K562 (cell line): Measurements from ENCODE around the gene POR. TPM values are rescaled to one million over a fixed set of nuclear protein-coding genes. Genes with fewer than 3 reads are reported as not detected.

Experiments
- ATF6 ChIP-seq: sonication (generic); formaldehyde crosslinking; IDR thresholded peaks from 2 replicates; pipeline ENCODE4 v1.4.0; 2020; ENCODE audit warnings: mild to moderate bottlenecking, missing genetic modification reagents
- DACH1 ChIP-seq: fragments of 450-650 bp; IDR thresholded peaks from 2 replicates; pipeline ENCODE4 v1.6.1; 2018; ENCODE audit not compliant: partially characterized antibody
- FOS ChIP-seq: IDR thresholded peaks from 3 replicates; pipeline ENCODE4 v1.6.1; 2011; ENCODE audit not compliant: insufficient read length; ENCODE audit errors: extremely low read depth
- GATAD2A ChIP-seq: fragments of 450-650 bp; IDR thresholded peaks from 2 replicates; pipeline ENCODE4 v1.6.1; 2017
- HDGF ChIP-seq: fragments of 450-650 bp; IDR thresholded peaks from 2 replicates; pipeline ENCODE4 v1.6.1; 2016
- KLF13 ChIP-seq: fragments of 450-650 bp; IDR thresholded peaks from 2 replicates; pipeline ENCODE4 v1.6.1; 2016; ENCODE audit warnings: missing genetic modification characterization, low read depth, mild to moderate bottlenecking, missing compliant biosample characterization, moderate library complexity, borderline replicate concordance
- LEF1 ChIP-seq: fragments of 450-650 bp; IDR thresholded peaks from 2 replicates; pipeline ENCODE4 v1.6.1; 2016; ENCODE audit warnings: mild to moderate bottlenecking
- MTA3 ChIP-seq: fragments of 450-650 bp; formaldehyde crosslinking; IDR thresholded peaks from 2 replicates; pipeline ENCODE4 v1.6.1; 2017; ENCODE audit warnings: mild to moderate bottlenecking, borderline replicate concordance
- PHB ChIP-seq: fragments of 250-450 bp; sonication (Bioruptor Pico); IDR thresholded peaks from 2 replicates; pipeline ENCODE4 v1.5.0; 2021
- RBM22 ChIP-seq: fragments of 200-400 bp; formaldehyde crosslinking; IDR thresholded peaks from 2 replicates; pipeline ENCODE4 v1.6.1; 2018; ENCODE audit warnings: low read length, low read depth; ENCODE audit not compliant: poor library complexity, severe bottlenecking
- THRB ChIP-seq: fragments of 450-650 bp; formaldehyde crosslinking; conservative IDR thresholded peaks from 2 replicates; pipeline ENCODE4 v1.4.0; 2022; ENCODE audit warnings: mild to moderate bottlenecking, missing genetic modification characterization
- ZFP91 ChIP-seq: sonication (generic); formaldehyde crosslinking; IDR thresholded peaks from 2 replicates; pipeline ENCODE4 v1.8.0; 2022; ENCODE audit warnings: mild to moderate bottlenecking, missing genetic modification reagents
- ZFPM2 ChIP-seq: fragments of 250-450 bp; sonication (Bioruptor Pico); IDR thresholded peaks from 2 replicates; pipeline ENCODE4 v1.5.1; 2022; ENCODE audit warnings: mild to moderate bottlenecking
- ZNF41 ChIP-seq: fragments of 250-450 bp; sonication (Bioruptor Pico); conservative IDR thresholded peaks from 2 replicates; pipeline ENCODE4 v1.4.0; 2020; ENCODE audit warnings: mild to moderate bottlenecking
- ZNF551 ChIP-seq: fragments of 250-450 bp; sonication (Bioruptor Pico); IDR thresholded peaks from 2 replicates; pipeline ENCODE4 v1.5.0; 2021; ENCODE audit warnings: mild to moderate bottlenecking, moderate library complexity
- ZNF695 ChIP-seq: fragments of 450-650 bp; formaldehyde crosslinking; IDR thresholded peaks from 2 replicates; pipeline ENCODE4 v1.4.0; 2020; ENCODE audit warnings: mild to moderate bottlenecking, moderate library complexity
- polyA plus RNA-seq, 8 experiments: library from polyadenylated mRNA; depleted of rRNA in 4 of 8; stranded (reverse) in 5 of 8; unstranded in 3 of 8; fragments of >200 nt; fragmentation: Nextera tagmentation in 2 of 8; fragmentation: Illumina TruSeq in 1 of 8; extraction: Ambion mirVana in 2 of 8; extraction: Trizol in 1 of 8; gene quantifications; 2 replicates each; pipeline versions ENCODE4 v1.2.1 to v1.2.3, GENCODE V29; 2011 to 2014; ENCODE audit warnings: inconsistent platforms in 1 of 8, missing spikeins in 1 of 8
- total RNA-seq, 7 experiments: library from RNA; depleted of rRNA in 6 of 7; stranded (reverse); fragments of >200 nt in 6 of 7; fragmentation: Illumina TruSeq in 2 of 7; extraction: Trizol in 2 of 7; gene quantifications; 2 replicates each; pipeline versions ENCODE4 v1.2.1 to v1.2.3, GENCODE V29; 2011 to 2021; ENCODE audit warnings: low replicate concordance in 1 of 7
- TF ChIP-seq, protein P1 (sequence below): fragments of 250-450 bp; sonication (Bioruptor Pico); IDR thresholded peaks from 2 replicates; pipeline ENCODE4 v1.4.0; 2020

POR gene
- total and polyA plus RNA-seq, 9 of the 15 experiments (the other 6 are each of a cell fraction or from before 2014, with no cell fraction given): 4.7 to 142 (median 40.8) TPM

GRCh38 chr7:75993689-75994387 lies 78.9 kb downstream of the POR start (continued):
- TF ChIP-seq KLF13 (tag): no peak
- TF ChIP-seq ZFPM2 (CRISPR knock-in tag): peak; percentile 77; the same call in 1 of the 2 replicates
- peak; percentile 6 for TF ChIP-seq RBM22
- no peak for TF ChIP-seq ZNF551 (CRISPR knock-in tag)
- no peak for TF ChIP-seq ATF6 (CRISPR knock-in tag)
- TF ChIP-seq, protein P1, sequence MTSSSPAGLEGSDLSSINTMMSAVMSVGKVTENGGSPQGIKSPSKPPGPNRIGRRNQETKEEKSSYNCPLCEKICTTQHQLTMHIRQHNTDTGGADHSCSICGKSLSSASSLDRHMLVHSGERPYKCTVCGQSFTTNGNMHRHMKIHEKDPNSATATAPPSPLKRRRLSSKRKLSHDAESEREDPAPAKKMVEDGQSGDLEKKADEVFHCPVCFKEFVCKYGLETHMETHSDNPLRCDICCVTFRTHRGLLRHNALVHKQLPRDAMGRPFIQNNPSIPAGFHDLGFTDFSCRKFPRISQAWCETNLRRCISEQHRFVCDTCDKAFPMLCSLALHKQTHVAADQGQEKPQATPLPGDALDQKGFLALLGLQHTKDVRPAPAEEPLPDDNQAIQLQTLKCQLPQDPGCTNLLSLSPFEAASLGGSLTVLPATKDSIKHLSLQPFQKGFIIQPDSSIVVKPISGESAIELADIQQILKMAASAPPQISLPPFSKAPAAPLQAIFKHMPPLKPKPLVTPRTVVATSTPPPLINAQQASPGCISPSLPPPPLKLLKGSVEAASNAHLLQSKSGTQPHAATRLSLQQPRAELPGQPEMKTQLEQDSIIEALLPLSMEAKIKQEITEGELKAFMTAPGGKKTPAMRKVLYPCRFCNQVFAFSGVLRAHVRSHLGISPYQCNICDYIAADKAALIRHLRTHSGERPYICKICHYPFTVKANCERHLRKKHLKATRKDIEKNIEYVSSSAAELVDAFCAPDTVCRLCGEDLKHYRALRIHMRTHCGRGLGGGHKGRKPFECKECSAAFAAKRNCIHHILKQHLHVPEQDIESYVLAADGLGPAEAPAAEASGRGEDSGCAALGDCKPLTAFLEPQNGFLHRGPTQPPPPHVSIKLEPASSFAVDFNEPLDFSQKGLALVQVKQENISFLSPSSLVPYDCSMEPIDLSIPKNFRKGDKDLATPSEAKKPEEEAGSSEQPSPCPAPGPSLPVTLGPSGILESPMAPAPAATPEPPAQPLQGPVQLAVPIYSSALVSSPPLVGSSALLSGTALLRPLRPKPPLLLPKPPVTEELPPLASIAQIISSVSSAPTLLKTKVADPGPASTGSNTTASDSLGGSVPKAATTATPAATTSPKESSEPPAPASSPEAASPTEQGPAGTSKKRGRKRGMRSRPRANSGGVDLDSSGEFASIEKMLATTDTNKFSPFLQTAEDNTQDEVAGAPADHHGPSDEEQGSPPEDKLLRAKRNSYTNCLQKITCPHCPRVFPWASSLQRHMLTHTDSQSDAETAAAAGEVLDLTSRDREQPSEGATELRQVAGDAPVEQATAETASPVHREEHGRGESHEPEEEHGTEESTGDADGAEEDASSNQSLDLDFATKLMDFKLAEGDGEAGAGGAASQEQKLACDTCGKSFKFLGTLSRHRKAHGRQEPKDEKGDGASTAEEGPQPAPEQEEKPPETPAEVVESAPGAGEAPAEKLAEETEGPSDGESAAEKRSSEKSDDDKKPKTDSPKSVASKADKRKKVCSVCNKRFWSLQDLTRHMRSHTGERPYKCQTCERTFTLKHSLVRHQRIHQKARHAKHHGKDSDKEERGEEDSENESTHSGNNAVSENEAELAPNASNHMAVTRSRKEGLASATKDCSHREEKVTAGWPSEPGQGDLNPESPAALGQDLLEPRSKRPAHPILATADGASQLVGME (CRISPR knock-in tag): no peak
- TF ChIP-seq ZNF41 (CRISPR knock-in tag): no peak
- TF ChIP-seq MTA3: no peak
- no peak for TF ChIP-seq THRB (CRISPR knock-in tag)
- no peak for TF ChIP-seq ZFP91 (CRISPR knock-in tag)
- no peak for TF ChIP-seq FOS
- TF ChIP-seq LEF1: no peak
- TF ChIP-seq ZNF695 (CRISPR knock-in tag): no peak
- TF ChIP-seq GATAD2A: no peak
- TF ChIP-seq HDGF: no peak
- peak; percentile 10 for TF ChIP-seq DACH1
- TF ChIP-seq PHB (CRISPR knock-in tag): 0 out of 2 replicates have a peak, but pooled peaks have one; percentile 15
